LNCAP (cell line): ENCODE data around the gene CDCA7L.

Experiments used
- TF ChIP-seq, protein P1 (sequence below): fragments of 450-650 bp; IDR thresholded peaks from 2 replicates; pipeline ENCODE4 v1.5.1; 2017; ENCODE audit warnings: mild to moderate bottlenecking

Gene CDCA7L

DNA sequence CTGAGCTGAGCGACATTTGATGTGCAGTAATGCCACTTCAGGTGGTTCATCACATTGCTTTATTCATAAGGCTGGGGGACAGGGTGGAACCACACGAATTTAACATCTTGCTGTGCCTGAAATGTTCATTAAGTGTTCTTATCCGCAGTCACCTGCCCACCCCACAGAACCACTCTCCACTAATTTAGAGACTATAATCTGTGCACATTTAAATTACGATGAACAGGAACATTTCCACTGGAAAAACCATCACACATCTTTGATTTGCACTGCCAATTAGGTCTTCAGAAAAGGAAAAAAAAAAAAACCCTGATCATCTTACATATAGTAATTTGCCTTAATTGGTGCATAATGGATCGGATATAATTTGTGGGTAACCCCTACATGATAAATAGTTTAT lies 2.3 kb downstream of the CDCA7L start:
- TF ChIP-seq, protein P1, sequence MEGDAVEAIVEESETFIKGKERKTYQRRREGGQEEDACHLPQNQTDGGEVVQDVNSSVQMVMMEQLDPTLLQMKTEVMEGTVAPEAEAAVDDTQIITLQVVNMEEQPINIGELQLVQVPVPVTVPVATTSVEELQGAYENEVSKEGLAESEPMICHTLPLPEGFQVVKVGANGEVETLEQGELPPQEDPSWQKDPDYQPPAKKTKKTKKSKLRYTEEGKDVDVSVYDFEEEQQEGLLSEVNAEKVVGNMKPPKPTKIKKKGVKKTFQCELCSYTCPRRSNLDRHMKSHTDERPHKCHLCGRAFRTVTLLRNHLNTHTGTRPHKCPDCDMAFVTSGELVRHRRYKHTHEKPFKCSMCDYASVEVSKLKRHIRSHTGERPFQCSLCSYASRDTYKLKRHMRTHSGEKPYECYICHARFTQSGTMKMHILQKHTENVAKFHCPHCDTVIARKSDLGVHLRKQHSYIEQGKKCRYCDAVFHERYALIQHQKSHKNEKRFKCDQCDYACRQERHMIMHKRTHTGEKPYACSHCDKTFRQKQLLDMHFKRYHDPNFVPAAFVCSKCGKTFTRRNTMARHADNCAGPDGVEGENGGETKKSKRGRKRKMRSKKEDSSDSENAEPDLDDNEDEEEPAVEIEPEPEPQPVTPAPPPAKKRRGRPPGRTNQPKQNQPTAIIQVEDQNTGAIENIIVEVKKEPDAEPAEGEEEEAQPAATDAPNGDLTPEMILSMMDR = no peak

DNA sequence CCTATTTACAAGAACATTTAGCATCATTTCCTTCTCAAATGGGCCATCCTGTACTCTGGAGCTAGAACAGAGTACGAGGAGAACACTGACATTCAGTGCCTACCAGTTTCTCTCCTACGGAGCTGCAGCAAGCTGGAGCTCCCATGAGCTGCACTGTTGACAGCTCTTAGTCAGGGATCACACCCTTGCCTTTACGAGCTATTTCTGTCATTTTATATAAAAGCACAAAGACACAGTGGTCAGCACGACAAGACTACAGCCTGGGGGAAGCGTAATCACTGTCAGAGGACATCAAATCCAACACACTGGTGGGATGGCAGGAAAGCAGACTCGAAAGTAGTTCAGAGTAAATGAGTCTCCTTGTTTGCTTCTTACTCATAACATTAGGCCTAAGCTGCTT lies 2.7 kb downstream of the CDCA7L start:
- TF ChIP-seq, protein P1 = no peak

DNA sequence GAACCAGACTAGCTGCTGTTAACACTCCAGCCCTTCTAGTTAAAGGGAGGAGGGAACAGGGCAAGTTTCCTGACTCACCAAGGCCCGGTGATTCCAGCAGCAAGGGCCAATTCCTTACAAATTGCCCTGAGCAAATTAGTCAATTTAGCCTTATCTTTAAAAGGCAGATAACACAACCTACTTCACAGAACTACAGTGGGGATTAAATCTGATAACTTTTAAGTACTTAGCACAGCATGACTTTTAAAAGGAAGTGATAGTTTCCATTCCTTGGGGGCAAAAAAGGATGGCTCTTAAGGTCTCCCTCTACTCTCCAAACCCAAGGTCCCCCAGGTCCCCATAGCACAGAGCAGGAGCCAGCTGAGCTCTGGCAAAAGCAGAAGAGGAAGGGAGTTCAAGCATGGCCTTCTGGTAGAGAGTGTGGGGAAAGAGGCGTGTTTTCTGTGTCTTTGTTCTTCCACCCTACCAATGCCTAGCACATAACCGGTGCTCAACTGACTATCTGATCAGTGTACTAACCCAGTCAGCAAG lies 4.0 kb downstream of the CDCA7L start:
- TF ChIP-seq, protein P1 = no peak

DNA sequence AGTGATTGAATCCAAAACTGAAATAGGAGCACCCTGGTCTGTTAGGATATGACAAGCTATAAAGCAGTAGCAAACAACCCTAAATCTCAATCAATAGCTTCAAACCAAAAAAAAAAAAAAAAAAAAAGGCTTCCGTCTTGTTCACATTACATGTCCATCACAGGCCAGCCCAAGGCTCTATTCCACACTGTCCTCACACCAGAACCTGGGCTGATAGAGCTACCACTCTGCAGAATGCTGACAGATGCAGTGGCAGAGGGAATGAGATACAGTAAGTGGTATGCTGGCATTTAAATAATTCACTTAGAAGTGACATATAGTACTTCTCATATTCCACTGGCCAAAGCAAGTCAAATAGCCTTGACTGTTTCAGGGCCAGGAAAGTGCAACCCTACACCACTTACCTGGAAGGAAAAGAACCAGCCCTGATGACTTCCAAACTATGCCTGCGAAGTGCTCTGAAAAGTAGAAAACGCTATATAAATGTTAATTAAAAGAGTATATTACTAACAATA lies 5.8 kb downstream of the CDCA7L start:
- TF ChIP-seq, protein P1 = no peak

DNA sequence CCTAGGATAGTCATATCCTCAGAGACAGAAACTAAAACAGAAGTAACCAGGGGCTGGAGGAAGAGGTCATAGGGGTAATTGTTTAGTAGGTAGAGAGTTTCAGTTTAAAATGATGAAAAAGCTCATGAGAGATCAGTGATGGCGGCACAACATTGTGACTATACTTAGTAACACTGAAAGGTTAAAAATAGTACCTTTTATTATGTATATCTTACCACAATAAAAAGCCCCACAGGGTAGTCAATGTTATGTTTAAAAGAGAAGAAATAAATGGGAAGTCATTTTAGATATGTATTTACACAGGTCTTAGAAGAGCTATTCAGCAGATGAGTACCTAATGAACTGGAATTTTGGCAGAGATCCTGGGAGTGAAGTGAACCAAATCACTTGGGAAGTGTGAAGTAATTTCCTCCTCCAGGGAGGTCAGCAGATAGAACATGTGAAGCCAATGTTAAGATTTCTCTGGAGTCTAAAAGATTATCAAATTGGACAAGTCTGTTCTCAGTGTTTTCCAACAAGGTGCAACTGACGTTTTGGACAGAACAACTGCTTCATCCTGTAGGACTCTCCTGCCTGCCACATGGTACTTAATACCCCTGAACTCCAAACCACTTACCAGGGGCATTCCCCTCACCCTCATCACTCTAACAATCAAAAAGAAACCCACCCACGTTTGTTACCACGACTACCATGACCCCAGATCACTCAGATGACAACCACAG lies 6.4 kb downstream of the CDCA7L start:
- TF ChIP-seq, protein P1 = no peak

DNA sequence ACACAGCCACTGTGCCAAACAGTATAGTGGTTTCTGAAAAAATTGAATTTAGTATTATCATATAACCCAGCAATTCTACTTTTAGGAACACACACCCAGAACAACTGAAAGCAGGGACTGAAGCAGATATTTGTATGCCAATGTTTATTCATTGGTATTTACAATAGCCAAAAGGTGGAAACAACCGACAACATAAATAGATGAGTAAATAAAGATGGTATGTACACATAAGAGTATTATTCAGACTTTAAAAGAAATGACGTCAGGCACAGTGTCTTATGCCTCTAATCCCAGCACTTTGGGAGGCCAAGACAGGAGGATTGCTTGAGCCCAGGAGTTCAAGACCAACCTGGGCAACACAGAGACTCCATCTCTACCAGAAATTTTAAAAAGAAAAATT lies 7.2 kb downstream of the CDCA7L start:
- TF ChIP-seq, protein P1 = no peak

DNA sequence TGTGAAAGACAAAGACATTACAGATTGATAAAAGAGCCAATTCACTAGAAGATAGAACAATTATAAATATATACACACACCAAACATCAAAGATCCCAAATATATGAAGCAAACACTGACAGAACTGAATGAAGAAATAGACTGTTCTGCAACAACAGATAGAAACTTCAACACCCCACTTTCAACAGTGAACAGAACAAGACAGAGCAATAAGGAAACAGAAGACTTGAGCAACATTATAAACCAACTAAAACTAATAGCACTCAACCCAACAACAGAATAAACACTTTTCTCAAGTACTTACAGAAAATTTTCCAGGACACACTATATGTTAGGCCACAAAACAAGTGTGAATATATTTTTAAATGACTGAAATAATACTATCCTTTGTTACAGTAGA lies 10.9 kb downstream of the CDCA7L start:
- TF ChIP-seq, protein P1 = no peak
